HCT116 (cell line): ENCODE measurements around the gene RARB. TPM values are rescaled to one million over a fixed set of nuclear protein-coding genes. Genes with fewer than 3 reads are reported as not detected.

Source experiments
- ATAC-seq: fragments of 200-7000 bp; cut with Tn5 transposase; 2 replicates; pipeline ENCODE4 v1.9.1; 2020; ENCODE audit warnings: mild to moderate bottlenecking, moderate library complexity
- BruUV-seq: library from RNA; stranded (reverse); fragments of 400-500 nt; replicated peaks from 2 replicates; lab custom pipeline; 2021; lab: Mats Ljungman, UMichigan
- CTCF ChIA-PET: fragments of 300-600 bp; sonication (Branson Sonifier 250); formaldehyde crosslinking; loops from one replicate; lab custom pipeline; 2021; ENCODE audit warnings: antibody characterized with exemption; lab: Charles Lee
- POLR2A ChIA-PET: fragments of 300-600, 350-600 bp; sonication (Branson Sonifier 250); formaldehyde crosslinking; loops from one replicate; lab custom pipeline; 2021; ENCODE audit warnings: antibody characterized with exemption; lab: Charles Lee
- RAD21 ChIA-PET, 2 experiments: fragments of 300-600 bp; sonication (Branson Sonifier 250); formaldehyde crosslinking; loops; one replicate each; lab custom pipeline; 2023; ENCODE audit warnings: low total read pairs in 2 of 2; ENCODE audit not compliant: uncharacterized antibody in 2 of 2, unreplicated experiment in 2 of 2, low non-redundant PET in 1 of 2; lab: Charles Lee
- DNase-seq: peaks from one replicate; pipeline ENCODE4 v3.0.0-alpha.2; 2010; ENCODE audit warnings: low read depth, low spot score
- H2AFZ ChIP-seq: fragments of 200-600 bp; shearing (Covaris generic), sonication (generic); 2 replicates; pipeline ENCODE4 v1.6.1; 2017; ENCODE audit warnings: low read depth, mixed run types, mixed read lengths, antibody characterized with exemption, low read length; ENCODE audit not compliant: poor library complexity, severe bottlenecking
- H3K27ac ChIP-seq: 2 replicates; pipeline ENCODE4 v1.5.1; 2012; ENCODE audit warnings: low read depth, low read length
- H3K27me3 ChIP-seq: fragments of 200-600 bp; sonication (generic); 2 replicates; pipeline ENCODE4 v1.6.1; 2016; ENCODE audit warnings: mixed run types, low read length, mixed read lengths; ENCODE audit not compliant: insufficient read depth
- H3K36me3 ChIP-seq, 2 experiments: fragments of 200-500 bp in 1 of 2; fragments of 200-600 bp in 1 of 2; sonication (Bioruptor generic) in 1 of 2; sonication (generic) in 1 of 2; 2 replicates each; pipeline versions ENCODE4 v1.5.1 to v1.6.1; 2014 to 2016; ENCODE audit warnings: low read length in 2 of 2, inconsistent platforms in 1 of 2, mixed read lengths in 1 of 2, mixed run types in 1 of 2; ENCODE audit not compliant: insufficient read depth in 2 of 2, control insufficient read depth in 1 of 2
- H3K4me1 ChIP-seq, 2 experiments: fragments of 200-600 bp in 1 of 2; sonication (generic) in 1 of 2; 2 replicates each; pipeline versions ENCODE4 v1.5.1 to v1.6.1; 2012 to 2017; ENCODE audit warnings: low read length in 2 of 2, inconsistent platforms in 1 of 2, mild to moderate bottlenecking in 1 of 2, mixed read lengths in 1 of 2, mixed run types in 1 of 2, moderate library complexity in 1 of 2; ENCODE audit not compliant: insufficient read depth in 2 of 2, control insufficient read depth in 1 of 2
- H3K4me2 ChIP-seq: fragments of 200-600 bp; sonication (generic); 2 replicates; pipeline ENCODE4 v1.6.1; 2017; ENCODE audit warnings: mixed run types, low read length, mixed read lengths
- H3K4me3 ChIP-seq, 2 experiments: fragments of 200-600 bp in 1 of 2; sonication (generic) in 1 of 2; replicated peaks in 1 of 2; 2 replicates each; pipeline ENCODE4 v1.5.1; 2011 to 2016; ENCODE audit warnings: low read length in 2 of 2, control low read depth in 1 of 2, low read depth in 1 of 2, mild to moderate bottlenecking in 1 of 2, mixed read lengths in 1 of 2, mixed run types in 1 of 2
- H3K79me2 ChIP-seq: fragments of 200-600 bp; sonication (generic); 2 replicates; pipeline ENCODE4 v1.6.1; 2017; ENCODE audit warnings: mild to moderate bottlenecking, mixed run types, low read length, moderate library complexity, mixed read lengths; ENCODE audit not compliant: insufficient read depth
- H3K9ac ChIP-seq: fragments of 200-600 bp; sonication (generic); 2 replicates; pipeline ENCODE4 v1.6.1; 2016; ENCODE audit warnings: low read length, mixed read lengths
- H3K9me2 ChIP-seq: fragments of 200-600 bp; sonication (generic), shearing (Covaris generic); 2 replicates; pipeline ENCODE4 v1.6.1; 2017; ENCODE audit warnings: mixed run types, mild to moderate bottlenecking, moderate library complexity; ENCODE audit not compliant: insufficient read depth
- H3K9me3 ChIP-seq, 2 experiments: fragments of 200-500 bp in 1 of 2; fragments of 200-600 bp in 1 of 2; sonication (Bioruptor generic) in 1 of 2; sonication (generic) in 1 of 2; 2 replicates each; pipeline ENCODE4 v1.6.1; 2014 to 2017; ENCODE audit warnings: low read length in 2 of 2, mixed read lengths in 2 of 2, inconsistent platforms in 1 of 2, low read depth in 1 of 2, mild to moderate bottlenecking in 1 of 2, mixed run types in 1 of 2, moderate library complexity in 1 of 2; ENCODE audit not compliant: control insufficient read depth in 1 of 2, insufficient read depth in 1 of 2
- H4K20me1 ChIP-seq: fragments of 200-600 bp; sonication (generic), shearing (Covaris generic); 2 replicates; pipeline ENCODE4 v1.6.1; 2017; ENCODE audit warnings: mixed run types, mild to moderate bottlenecking, moderate library complexity; ENCODE audit not compliant: insufficient read depth
- EGR1 ChIP-seq: IDR thresholded peaks from 2 replicates; pipeline ENCODE4 v1.6.1; 2012; ENCODE audit warnings: low read depth
- ELF1 ChIP-seq: IDR thresholded peaks from 2 replicates; pipeline ENCODE4 v1.6.1; 2012; ENCODE audit warnings: low read depth, borderline replicate concordance
- EZH2 ChIP-seq: fragments of 200-600 bp; sonication (generic); IDR thresholded peaks from 2 replicates; pipeline ENCODE4 v1.6.1; 2017; ENCODE audit warnings: antibody characterized with exemption, mixed run types
- EZH2phosphoT487 ChIP-seq: fragments of 200-600 bp; IDR thresholded peaks from 2 replicates; pipeline ENCODE4 v1.6.1; 2018; ENCODE audit warnings: antibody characterized with exemption, borderline replicate concordance
- FOSL1 ChIP-seq: IDR thresholded peaks from 2 replicates; pipeline ENCODE4 v1.6.1; 2012; ENCODE audit warnings: low read depth
- JUND ChIP-seq: IDR thresholded peaks from 2 replicates; pipeline ENCODE4 v1.6.1; 2012
- RAD21 ChIP-seq: IDR thresholded peaks from 2 replicates; pipeline ENCODE4 v1.6.1; 2012; ENCODE audit warnings: low read depth, mild to moderate bottlenecking
- SIN3A ChIP-seq: IDR thresholded peaks from 2 replicates; pipeline ENCODE4 v1.6.1; 2012; ENCODE audit warnings: low read depth
- SRF ChIP-seq: IDR thresholded peaks from 2 replicates; pipeline ENCODE4 v1.6.1; 2012; ENCODE audit warnings: low read depth
- TCF7L2 ChIP-seq: IDR thresholded peaks from 2 replicates; pipeline ENCODE4 v1.7.0; 2011; ENCODE audit warnings: borderline replicate concordance, inconsistent platforms; ENCODE audit not compliant: insufficient read depth, insufficient read length; ENCODE audit errors: extremely low read depth
- ZFX ChIP-seq: fragments of 450-650 bp; IDR thresholded peaks from 2 replicates; pipeline ENCODE4 v1.6.1; 2017
- intact Hi-C: fragments of 100-400 bp; cut with micrococcal nuclease; formaldehyde crosslinking; loops from 2 replicates; pipeline ENCODE4 v1.10.0; 2022
- total RNA-seq: library from RNA; stranded (reverse); gene quantifications from one replicate; pipeline ENCODE4 v1.2.1, GENCODE V29; 2021; ENCODE audit not compliant: unreplicated experiment
- TF ChIP-seq, protein P1 (sequence below): IDR thresholded peaks from 2 replicates; pipeline ENCODE4 v1.6.1; 2012
- TF ChIP-seq, protein P2 (sequence below): IDR thresholded peaks from 2 replicates; pipeline ENCODE4 v1.6.1; 2011; ENCODE audit warnings: mild to moderate bottlenecking, low read length, moderate library complexity; ENCODE audit not compliant: insufficient replicate concordance; ENCODE audit errors: extremely low read depth
- TF ChIP-seq, protein P3 (sequence below): IDR thresholded peaks from 2 replicates; pipeline ENCODE4 v1.6.1; 2012

RARB gene
- total RNA-seq, 1 experiment from 2014 or later, result not detected

DNA sequence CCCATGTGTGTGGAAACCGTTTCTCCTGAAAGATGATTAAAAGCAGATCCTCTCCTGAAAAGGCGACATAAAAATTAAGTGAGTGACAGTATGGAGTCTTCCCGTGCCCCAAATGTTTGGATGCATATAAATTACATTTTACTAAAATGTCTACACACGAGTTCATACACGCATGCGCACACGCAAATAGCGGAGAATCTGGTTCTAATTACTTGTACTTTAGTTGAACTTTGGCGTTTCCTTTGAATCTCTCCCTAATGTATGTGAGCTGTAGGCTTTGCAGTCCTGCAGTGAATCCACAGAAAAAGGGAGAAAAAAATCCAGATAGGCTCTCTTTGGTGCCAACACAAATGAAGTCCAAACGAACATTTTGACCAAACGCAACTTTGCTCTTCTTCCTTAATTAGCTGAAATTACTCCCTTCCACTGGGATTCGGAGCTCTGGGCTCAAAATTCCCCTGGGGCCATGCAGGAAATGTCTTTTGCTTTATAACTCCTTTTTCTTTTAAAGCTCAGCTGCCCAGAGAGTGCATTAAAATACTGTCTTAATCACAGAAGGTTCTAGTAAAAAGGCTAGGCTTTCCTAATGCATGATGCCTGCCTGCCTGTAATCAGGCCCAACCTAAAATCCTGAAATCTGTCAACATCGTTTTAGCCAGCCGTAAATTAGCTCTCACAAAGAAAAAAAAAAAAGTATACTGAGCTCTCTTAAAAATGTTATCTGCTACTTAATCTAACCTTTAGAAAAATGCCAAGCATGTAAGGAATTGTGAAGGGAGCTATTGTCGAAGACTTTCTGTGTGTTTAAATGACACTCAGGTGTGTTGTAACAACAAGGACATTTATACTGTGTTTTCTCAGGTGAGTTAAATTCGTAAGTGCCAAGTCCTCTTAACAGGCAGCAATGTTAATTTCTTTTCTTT, 26.2 kb downstream of the RARB start:
- Histone ChIP-seq H3K4me2 (no peak overlapping the region), H3K4me1 (no peaks in the 10 kb centered on the region; a peak in 1 of 4 replicates), H3K9ac (no peak overlapping the region), H3K9me2 (no peaks in the 10 kb centered on the region), H3K27ac (no peak overlapping the region), H3K27me3 (peaks cover 13% of the 10 kb centered on the region; the same call in 1 of the 2 replicates), H2AFZ (no peak overlapping the region), H4K20me1 (no peaks in the 10 kb centered on the region), H3K79me2 (no peaks in the 10 kb centered on the region), H3K9me3 (no peaks in the 10 kb centered on the region), H3K4me3 (no peak overlapping the region), H3K36me3 (no peaks in the 10 kb centered on the region)
- CTCF ChIA-PET, result interaction anchor here (1.1 kb wide), 1 partner anchor 11 kb away, joined by 4 read pairs; no protein-coding TSS in a partner anchor
- no peak for TF ChIP-seq TCF7L2
- TF ChIP-seq ZFX, result no peak
- no peak for TF ChIP-seq ELF1
- no peak for TF ChIP-seq FOSL1
- TF ChIP-seq JUND, result no peak
- TF ChIP-seq EZH2phosphoT487, result no peak
- TF ChIP-seq, protein P1, sequence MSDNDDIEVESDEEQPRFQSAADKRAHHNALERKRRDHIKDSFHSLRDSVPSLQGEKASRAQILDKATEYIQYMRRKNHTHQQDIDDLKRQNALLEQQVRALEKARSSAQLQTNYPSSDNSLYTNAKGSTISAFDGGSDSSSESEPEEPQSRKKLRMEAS, result no peak
- intact Hi-C loops, result no loop called here
- DNase-seq (no peak), ATAC-seq (no peak)
- POLR2A ChIA-PET, result interaction anchor here (0.6 kb wide), 1 partner anchor 27 kb away, joined by 3 read pairs; no protein-coding TSS in a partner anchor
- no TSS peak for BruUV-seq
- RAD21 ChIA-PET, result no interaction called here

DNA sequence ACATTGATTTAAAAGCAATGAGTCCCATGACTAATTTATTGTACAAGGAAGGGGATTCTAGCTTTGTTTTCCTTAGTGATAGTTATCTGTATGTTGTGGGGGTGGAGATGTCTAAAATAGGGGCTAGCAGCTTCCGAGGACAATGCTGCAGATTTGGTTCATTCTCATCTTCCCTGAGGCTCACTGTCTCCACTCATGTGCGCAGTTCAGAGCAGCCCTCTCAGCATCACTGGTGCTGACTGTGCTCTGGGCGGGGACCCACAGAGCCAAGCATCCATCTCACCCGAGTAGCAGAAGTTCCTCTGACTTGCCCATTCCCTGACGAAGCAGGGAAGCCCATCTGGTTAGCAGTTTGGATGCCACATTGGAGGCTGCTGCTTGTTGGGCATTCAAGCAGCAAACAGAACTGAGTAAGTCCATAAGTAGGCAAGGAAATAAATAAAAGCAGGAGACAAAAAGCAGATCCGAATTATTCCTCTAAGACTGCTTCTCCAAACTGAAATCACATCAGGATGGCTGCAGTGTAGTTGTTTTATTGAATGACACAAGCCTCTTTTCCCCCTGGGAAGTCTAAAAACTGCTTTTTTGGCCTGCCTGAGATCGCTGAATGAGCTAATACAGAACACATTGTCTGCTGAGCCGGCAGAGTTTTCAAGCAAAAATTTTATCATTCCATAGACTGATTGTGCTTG, 27.5 kb downstream of the RARB start:
- Histone ChIP-seq H3K27ac (no peak overlapping the region), H3K9me2 (no peaks in the 10 kb centered on the region), H3K27me3 (peaks cover 13% of the 10 kb centered on the region; the same call in 1 of the 2 replicates), H3K36me3 (no peaks in the 10 kb centered on the region), H3K4me1 (no peaks in the 10 kb centered on the region; a peak in 1 of 4 replicates), H3K79me2 (no peaks in the 10 kb centered on the region), H4K20me1 (no peaks in the 10 kb centered on the region), H2AFZ (no peak overlapping the region), H3K4me2 (no peak overlapping the region), H3K4me3 (no peak overlapping the region), H3K9ac (no peak overlapping the region), H3K9me3 (no peaks in the 10 kb centered on the region)
- ATAC-seq (no peak), DNase-seq (no peak)
- RAD21 ChIA-PET, result no interaction called here
- no TSS peak for BruUV-seq
- CTCF ChIA-PET, result no interaction called here
- POLR2A ChIA-PET, result no interaction called here
- TF ChIP-seq SRF (no peak), JUND (no peak), FOSL1 (no peak), EGR1 (no peak), SIN3A (no peak), EZH2 (no peak), RAD21 (no peak)
- TF ChIP-seq, protein P2, sequence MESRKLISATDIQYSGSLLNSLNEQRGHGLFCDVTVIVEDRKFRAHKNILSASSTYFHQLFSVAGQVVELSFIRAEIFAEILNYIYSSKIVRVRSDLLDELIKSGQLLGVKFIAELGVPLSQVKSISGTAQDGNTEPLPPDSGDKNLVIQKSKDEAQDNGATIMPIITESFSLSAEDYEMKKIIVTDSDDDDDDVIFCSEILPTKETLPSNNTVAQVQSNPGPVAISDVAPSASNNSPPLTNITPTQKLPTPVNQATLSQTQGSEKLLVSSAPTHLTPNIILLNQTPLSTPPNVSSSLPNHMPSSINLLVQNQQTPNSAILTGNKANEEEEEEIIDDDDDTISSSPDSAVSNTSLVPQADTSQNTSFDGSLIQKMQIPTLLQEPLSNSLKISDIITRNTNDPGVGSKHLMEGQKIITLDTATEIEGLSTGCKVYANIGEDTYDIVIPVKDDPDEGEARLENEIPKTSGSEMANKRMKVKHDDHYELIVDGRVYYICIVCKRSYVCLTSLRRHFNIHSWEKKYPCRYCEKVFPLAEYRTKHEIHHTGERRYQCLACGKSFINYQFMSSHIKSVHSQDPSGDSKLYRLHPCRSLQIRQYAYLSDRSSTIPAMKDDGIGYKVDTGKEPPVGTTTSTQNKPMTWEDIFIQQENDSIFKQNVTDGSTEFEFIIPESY, result no peak
- TF ChIP-seq, protein P3, sequence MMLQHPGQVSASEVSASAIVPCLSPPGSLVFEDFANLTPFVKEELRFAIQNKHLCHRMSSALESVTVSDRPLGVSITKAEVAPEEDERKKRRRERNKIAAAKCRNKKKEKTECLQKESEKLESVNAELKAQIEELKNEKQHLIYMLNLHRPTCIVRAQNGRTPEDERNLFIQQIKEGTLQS, result no peak
- intact Hi-C loops, result no loop called here
